H9 (cell line): ENCODE results near the gene DIAPH3. TPM values are rescaled to one million over a fixed set of nuclear protein-coding genes. Genes with fewer than 3 reads are reported as not detected.

Experiments
- DNase-seq: peaks from one replicate; pipeline ENCODE4 v3.0.0-alpha.2; 2017
- H2AFZ ChIP-seq: one replicate; pipeline ENCODE4 v1.6.1; 2013; ENCODE audit warnings: mild to moderate bottlenecking, low read length, control low read depth, moderate library complexity
- H2AK5ac ChIP-seq: 2 replicates; pipeline ENCODE4 v1.6.1; 2013; ENCODE audit warnings: low read length, control low read depth, mixed read lengths; ENCODE audit not compliant: insufficient read length
- H2BK120ac ChIP-seq: one replicate; pipeline ENCODE4 v1.6.1; 2013; ENCODE audit warnings: low read depth, mild to moderate bottlenecking, low read length, control low read depth, inconsistent platforms; ENCODE audit not compliant: poor library complexity, severe bottlenecking
- H2BK12ac ChIP-seq: 2 replicates; pipeline ENCODE4 v1.6.1; 2013; ENCODE audit warnings: low read length, control low read depth, mixed read lengths, low read depth; ENCODE audit not compliant: insufficient read length
- H2BK15ac ChIP-seq: 2 replicates; pipeline ENCODE4 v1.6.1; 2013; ENCODE audit warnings: low read depth, low read length, control low read depth
- H2BK20ac ChIP-seq: one replicate; pipeline ENCODE4 v1.6.1; 2013; ENCODE audit warnings: low read depth, mild to moderate bottlenecking, low read length, control low read depth, inconsistent platforms; ENCODE audit not compliant: poor library complexity, severe bottlenecking
- H2BK5ac ChIP-seq: 2 replicates; pipeline ENCODE4 v1.6.1; 2013; ENCODE audit warnings: low read length, control low read depth, mixed read lengths; ENCODE audit not compliant: insufficient read length
- H3K14ac ChIP-seq: 2 replicates; pipeline ENCODE4 v1.6.1; 2013; ENCODE audit warnings: low read length, control low read depth; ENCODE audit not compliant: insufficient read depth
- H3K18ac ChIP-seq: 2 replicates; pipeline ENCODE4 v1.6.1; 2013; ENCODE audit warnings: low read depth, mild to moderate bottlenecking, mixed read lengths, low read length, control low read depth; ENCODE audit not compliant: insufficient read length
- H3K23ac ChIP-seq: 2 replicates; pipeline ENCODE4 v1.6.1; 2013; ENCODE audit warnings: low read length, control low read depth, mixed read lengths, low read depth; ENCODE audit not compliant: insufficient read length
- H3K23me2 ChIP-seq: 2 replicates; pipeline ENCODE4 v1.6.1; 2013; ENCODE audit warnings: low read depth, mild to moderate bottlenecking, mixed read lengths, low read length, control low read depth; ENCODE audit not compliant: insufficient read length, poor library complexity, severe bottlenecking
- H3K27ac ChIP-seq: 2 replicates; pipeline ENCODE4 v1.5.1; 2013; ENCODE audit warnings: low read length, control low read depth, mixed read lengths, low read depth; ENCODE audit not compliant: insufficient read length
- H3K27me3 ChIP-seq: 2 replicates; pipeline ENCODE4 v1.6.1; 2013; ENCODE audit warnings: low read length, control low read depth, inconsistent platforms; ENCODE audit not compliant: insufficient read depth
- H3K4ac ChIP-seq: 2 replicates; pipeline ENCODE4 v1.6.1; 2013; ENCODE audit warnings: low read depth, mild to moderate bottlenecking, control low read depth, inconsistent platforms, low read length, moderate library complexity
- H3K4me1 ChIP-seq: 2 replicates; pipeline ENCODE4 v1.6.1; 2013; ENCODE audit warnings: low read length, control low read depth, inconsistent platforms; ENCODE audit not compliant: insufficient read depth
- H3K4me2 ChIP-seq: 2 replicates; pipeline ENCODE4 v1.6.1; 2013; ENCODE audit warnings: low read length, control low read depth, mixed read lengths; ENCODE audit not compliant: insufficient read length, insufficient read depth
- H3K56ac ChIP-seq: 2 replicates; pipeline ENCODE4 v1.6.1; 2013; ENCODE audit warnings: low read depth, mild to moderate bottlenecking, mixed read lengths, low read length, control low read depth; ENCODE audit not compliant: insufficient read length
- H3K79me1 ChIP-seq: 2 replicates; pipeline ENCODE4 v1.6.1; 2013; ENCODE audit warnings: low read depth, mild to moderate bottlenecking, moderate library complexity, low read length, control low read depth, inconsistent platforms; ENCODE audit not compliant: insufficient read depth, poor library complexity, severe bottlenecking
- H3K79me2 ChIP-seq: 2 replicates; pipeline ENCODE4 v1.6.1; 2013; ENCODE audit warnings: low read length, control low read depth, inconsistent platforms; ENCODE audit not compliant: insufficient read depth
- H3K9ac ChIP-seq: 2 replicates; pipeline ENCODE4 v1.6.1; 2013; ENCODE audit warnings: low read length, control low read depth, mixed read lengths; ENCODE audit not compliant: insufficient read length; ENCODE audit errors: extremely low read depth
- H3K9me3 ChIP-seq: one replicate; pipeline ENCODE4 v1.6.1; 2013; ENCODE audit warnings: low read depth, low read length, inconsistent platforms; ENCODE audit not compliant: control insufficient read depth
- H3T11ph ChIP-seq: one replicate; pipeline ENCODE4 v1.6.1; 2013; ENCODE audit warnings: mild to moderate bottlenecking, low read length, control low read depth, inconsistent platforms
- H4K20me1 ChIP-seq: one replicate; pipeline ENCODE4 v1.6.1; 2013; ENCODE audit not compliant: control insufficient read depth, insufficient read length, insufficient read depth
- H4K5ac ChIP-seq: 2 replicates; pipeline ENCODE4 v1.6.1; 2013; ENCODE audit warnings: low read depth, mild to moderate bottlenecking, mixed read lengths, low read length, control low read depth; ENCODE audit not compliant: insufficient read length
- H4K8ac ChIP-seq: replicated peaks from 2 replicates; pipeline ENCODE4 v1.6.1; 2013; ENCODE audit warnings: low read length, control low read depth, mixed read lengths, low read depth; ENCODE audit not compliant: insufficient read length
- H4K91ac ChIP-seq: 2 replicates; pipeline ENCODE4 v1.6.1; 2013; ENCODE audit warnings: low read depth, mild to moderate bottlenecking, moderate library complexity, mixed read lengths, low read length, control low read depth; ENCODE audit not compliant: insufficient read length
- H3K27ac Mint-ChIP-seq, 3 experiments: 2 replicates in 2 of 3; 3 replicates in 1 of 3; pipeline ENCODE4 v1.8.0; 2020 to 2021; ENCODE audit warnings: mixed read lengths in 3 of 3, mild to moderate bottlenecking in 1 of 3, moderate library complexity in 1 of 3
- H3K27me3 Mint-ChIP-seq: 2 replicates; pipeline ENCODE4 v1.8.0; 2021; ENCODE audit warnings: low read depth, mild to moderate bottlenecking, moderate library complexity, mixed read lengths
- H3K36me3 Mint-ChIP-seq, 3 experiments: 2 replicates in 2 of 3; 3 replicates in 1 of 3; pipeline ENCODE4 v1.8.0; 2020 to 2021; ENCODE audit warnings: low read depth in 3 of 3, mixed read lengths in 3 of 3; ENCODE audit not compliant: insufficient read depth in 1 of 3
- H3K4me1 Mint-ChIP-seq, 2 experiments: 2 replicates each; pipeline ENCODE4 v1.8.0; 2020; ENCODE audit warnings: mixed read lengths in 2 of 2
- H3K4me3 Mint-ChIP-seq, 2 experiments: 2 replicates in 1 of 2; 3 replicates in 1 of 2; pipeline ENCODE4 v1.8.0; 2020 to 2021; ENCODE audit warnings: mild to moderate bottlenecking in 2 of 2, mixed read lengths in 2 of 2, moderate library complexity in 1 of 2
- H3K9me3 Mint-ChIP-seq, 2 experiments: 2 replicates in 1 of 2; 3 replicates in 1 of 2; pipeline ENCODE4 v1.8.0; 2020; ENCODE audit warnings: mild to moderate bottlenecking in 2 of 2, mixed read lengths in 2 of 2, moderate library complexity in 1 of 2
- WGBS: extraction: QIAGEN DNeasy Blood & Tissue Kit; methylation state at CpG from one replicate; pipeline ENCODE4 v1.1.7; 2013; ENCODE audit warnings: missing lambda C conversion rate, low lambda C conversion rate, mixed read lengths; ENCODE audit not compliant: insufficient read length; ENCODE audit errors: extremely low coverage; 5-methylcytosine and 5-hydroxymethylcytosine counted together
- total RNA-seq: library from RNA; stranded (reverse); gene quantifications from 2 replicates; pipeline ENCODE4 v1.2.1, GENCODE V29; 2021
- TF ChIP-seq, protein P1 (sequence below): fragments of 200-600 bp; sonication (generic); conservative IDR thresholded peaks from 3 replicates; pipeline ENCODE4 v1.8.0; 2021; ENCODE audit warnings: antibody characterized with exemption, mild to moderate bottlenecking

DIAPH3 gene
- total RNA-seq, 1 experiment from 2014 or later: 23.1 TPM

- H2AK5ac ChIP-seq: no peak overlapping the region
- Mint-ChIP-seq H3K36me3 (peaks cover 11 to 23% (median 21%) of the 10 kb centered on the region in 3 experiments), H3K4me3 (no peak overlapping the region), H3K27ac (no peak overlapping the region), H3K27me3 (no peaks in the 10 kb centered on the region), H3K9me3 (peaks cover 0 to 2% of the 10 kb centered on the region in 2 experiments; a peak in 2 of 5 replicates), H3K4me1 (no peaks in the 10 kb centered on the region)
- H2BK5ac ChIP-seq: no peak overlapping the region
- WGBS: no CpG with 5 or more reads among the region's 3 CpGs
- H4K5ac ChIP-seq: no peak overlapping the region
- DNase-seq: no peak
- no peaks in the 10 kb centered on the region for H3K4me1 ChIP-seq
- H3K23ac ChIP-seq: no peak overlapping the region
- no peak overlapping the region for H2BK20ac ChIP-seq
- H3T11ph ChIP-seq: no peak overlapping the region
- H3K9ac ChIP-seq: no peak overlapping the region
- H2BK15ac ChIP-seq: no peak overlapping the region
- H3K14ac ChIP-seq: no peak overlapping the region
- no peak overlapping the region for H4K91ac ChIP-seq
- no peaks in the 10 kb centered on the region for H3K9me3 ChIP-seq
- H4K8ac ChIP-seq: no peak overlapping the region
- H3K18ac ChIP-seq: no peak overlapping the region
- H3K4ac ChIP-seq: no peak overlapping the region
- no peaks in the 10 kb centered on the region for H3K23me2 ChIP-seq
- 0 out of 2 replicates have a peak, but pooled peaks cover 1% of the 10 kb centered on the region for H3K79me2 ChIP-seq
- H3K56ac ChIP-seq: no peak overlapping the region
- peaks cover 2% of the 10 kb centered on the region for H3K79me1 ChIP-seq
- H2BK12ac ChIP-seq: no peak overlapping the region
- TF ChIP-seq, protein P1, sequence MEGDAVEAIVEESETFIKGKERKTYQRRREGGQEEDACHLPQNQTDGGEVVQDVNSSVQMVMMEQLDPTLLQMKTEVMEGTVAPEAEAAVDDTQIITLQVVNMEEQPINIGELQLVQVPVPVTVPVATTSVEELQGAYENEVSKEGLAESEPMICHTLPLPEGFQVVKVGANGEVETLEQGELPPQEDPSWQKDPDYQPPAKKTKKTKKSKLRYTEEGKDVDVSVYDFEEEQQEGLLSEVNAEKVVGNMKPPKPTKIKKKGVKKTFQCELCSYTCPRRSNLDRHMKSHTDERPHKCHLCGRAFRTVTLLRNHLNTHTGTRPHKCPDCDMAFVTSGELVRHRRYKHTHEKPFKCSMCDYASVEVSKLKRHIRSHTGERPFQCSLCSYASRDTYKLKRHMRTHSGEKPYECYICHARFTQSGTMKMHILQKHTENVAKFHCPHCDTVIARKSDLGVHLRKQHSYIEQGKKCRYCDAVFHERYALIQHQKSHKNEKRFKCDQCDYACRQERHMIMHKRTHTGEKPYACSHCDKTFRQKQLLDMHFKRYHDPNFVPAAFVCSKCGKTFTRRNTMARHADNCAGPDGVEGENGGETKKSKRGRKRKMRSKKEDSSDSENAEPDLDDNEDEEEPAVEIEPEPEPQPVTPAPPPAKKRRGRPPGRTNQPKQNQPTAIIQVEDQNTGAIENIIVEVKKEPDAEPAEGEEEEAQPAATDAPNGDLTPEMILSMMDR: no peak
- H2AFZ ChIP-seq: no peak overlapping the region
- H3K27ac ChIP-seq: no peak overlapping the region
- no peak overlapping the region for H3K4me2 ChIP-seq
- no peaks in the 10 kb centered on the region for H3K27me3 ChIP-seq
- H4K20me1 ChIP-seq: no peaks in the 10 kb centered on the region
- no peak overlapping the region for H2BK120ac ChIP-seq
Observed at GRCh38 chr13:60121337-60121687, 42.4 kb downstream of the DIAPH3 start.
